GM21515 (cell line): ENCODE results near the gene ZKSCAN5.
A peak's percentile ranks its signal among the peaks of the same experiment; 100 is the strongest.
"Not testable (repeated sequence)": the region's sequence is repeated elsewhere in the genome, so short reads cannot be mapped to it uniquely, and the experiment has no call there.

Experiments
- ATAC-seq: cut with Tn5 transposase; IDR thresholded peaks from one replicate; pipeline ENCODE4 v1.9.1; 2021; ENCODE audit not compliant: unreplicated experiment

The ZKSCAN5 gene

DNA sequence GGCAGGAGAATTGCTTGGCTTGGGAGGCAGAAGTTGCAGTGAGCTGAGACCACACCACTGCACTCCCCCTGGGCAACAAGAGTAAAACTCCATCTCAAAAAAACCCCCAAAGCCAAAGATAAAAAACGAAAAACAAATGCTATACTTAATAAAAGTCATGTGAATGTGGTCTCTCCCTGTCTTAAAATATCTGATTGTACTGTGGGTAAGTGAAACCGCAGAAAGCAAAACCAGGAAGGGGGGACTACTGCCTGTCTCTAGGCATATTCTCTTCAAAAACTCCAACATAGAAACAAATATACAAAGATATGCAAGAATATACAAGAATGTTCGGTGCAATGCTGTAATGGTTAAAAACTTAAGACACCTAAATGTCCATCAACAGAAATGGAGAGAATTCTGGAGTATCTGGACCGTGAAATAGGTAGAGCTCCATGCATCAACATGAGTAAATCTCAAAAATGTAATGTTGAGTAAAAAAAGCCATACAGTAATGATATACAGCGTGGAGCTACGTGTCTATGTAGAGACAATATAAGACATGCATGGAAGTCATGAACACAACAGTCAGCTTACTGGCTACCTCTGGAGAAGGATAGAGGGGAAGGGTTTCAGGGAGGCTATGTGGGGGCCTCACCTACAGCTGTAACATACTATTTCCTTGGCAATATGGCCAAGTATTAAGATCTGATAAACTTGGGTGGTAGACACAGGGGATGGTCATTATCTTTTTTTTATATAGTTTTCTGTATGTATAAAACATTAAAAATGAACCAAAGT is 6.5 kb upstream of the ZKSCAN5 start:
- no peak for ATAC-seq

DNA sequence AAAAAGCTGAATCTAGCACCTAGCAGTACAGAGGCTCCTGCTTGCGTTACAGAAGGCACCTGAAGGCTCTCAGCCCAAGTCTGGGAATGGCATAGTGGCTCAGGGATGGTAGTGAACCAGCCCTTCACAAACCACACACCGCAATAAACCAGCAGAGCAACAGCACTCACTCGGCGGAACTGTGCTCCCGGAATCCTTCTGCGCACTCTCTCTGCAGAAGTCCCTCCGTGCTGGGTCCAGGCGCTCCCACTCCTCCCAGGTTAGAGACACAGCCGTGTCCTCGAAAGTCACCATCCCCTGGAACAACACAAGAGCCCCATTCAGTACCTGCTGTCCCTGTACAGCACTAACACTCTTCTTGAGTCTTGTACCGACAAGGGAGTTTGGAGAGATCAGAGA is 5.9 kb upstream of the ZKSCAN5 start:
- ATAC-seq, result no peak

DNA sequence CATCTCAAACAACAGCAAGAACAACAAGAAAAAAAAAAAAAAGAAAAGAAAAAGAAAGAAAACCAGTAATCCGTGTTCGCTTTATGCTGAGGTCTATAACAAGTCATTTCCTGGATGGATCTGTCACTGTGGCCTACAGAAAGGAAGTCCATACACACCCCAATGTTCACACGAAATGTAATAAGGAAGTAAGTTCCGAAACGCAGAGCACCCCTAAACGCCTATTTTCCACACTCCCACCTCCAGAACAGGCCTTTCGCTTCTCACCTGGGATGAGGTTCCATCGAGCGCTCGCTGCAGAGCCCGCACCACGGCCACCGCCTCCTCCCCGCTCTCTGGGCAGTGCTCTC is 5.1 kb upstream of the ZKSCAN5 start:
- ATAC-seq, result peak; percentile 18

DNA sequence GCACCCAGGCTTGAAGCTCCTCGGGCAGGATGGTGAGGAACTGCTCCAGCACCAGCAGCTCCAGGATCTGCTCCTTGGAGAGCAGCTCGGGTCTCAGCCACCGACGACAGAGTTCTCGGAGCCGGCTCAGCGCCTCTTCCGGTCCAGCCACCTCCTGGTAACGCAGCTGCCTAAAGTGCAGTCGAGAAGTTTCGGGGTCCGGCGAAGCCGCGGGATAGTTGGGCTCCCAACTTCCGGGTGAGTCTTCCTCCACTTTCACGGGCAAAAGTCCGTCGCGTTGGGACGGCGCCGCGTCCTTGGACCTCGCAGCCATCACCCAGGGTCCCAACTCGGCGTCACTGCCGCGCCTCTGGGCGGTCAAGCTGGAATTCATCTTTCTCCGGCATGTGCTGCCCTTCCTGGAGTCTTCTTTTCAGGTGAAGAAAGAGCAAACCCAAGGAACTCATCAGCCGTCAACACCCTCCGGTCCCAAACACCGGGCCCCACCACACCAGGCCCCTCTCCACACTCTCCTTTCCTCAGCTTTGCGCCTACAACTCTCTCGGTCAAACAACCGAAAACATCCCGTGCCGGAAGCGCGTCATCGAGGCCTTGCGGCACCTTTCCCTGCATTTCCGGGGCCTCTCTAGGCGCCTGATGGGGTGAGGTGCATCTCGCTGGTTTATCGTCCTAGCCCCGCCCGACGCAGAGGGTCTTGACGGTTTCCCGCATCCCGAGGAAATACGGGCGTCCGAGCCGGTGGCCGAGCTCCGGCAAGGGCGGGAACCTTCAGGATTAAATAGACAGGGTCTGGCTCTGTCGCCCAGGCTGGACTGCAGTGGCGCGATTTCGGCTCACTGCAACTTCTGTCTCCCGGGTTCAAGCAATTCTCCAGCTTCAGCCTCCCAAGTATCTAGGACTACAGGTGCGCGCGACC is 4.5 kb upstream of the ZKSCAN5 start, which contains the start of gene ZNF394:
ZNF394 (minus strand) TSS at position 561 of the 916 bp plus-strand sequence; CDS start at position 373, 188 bp downstream.
- peak; percentile 44 for ATAC-seq

DNA sequence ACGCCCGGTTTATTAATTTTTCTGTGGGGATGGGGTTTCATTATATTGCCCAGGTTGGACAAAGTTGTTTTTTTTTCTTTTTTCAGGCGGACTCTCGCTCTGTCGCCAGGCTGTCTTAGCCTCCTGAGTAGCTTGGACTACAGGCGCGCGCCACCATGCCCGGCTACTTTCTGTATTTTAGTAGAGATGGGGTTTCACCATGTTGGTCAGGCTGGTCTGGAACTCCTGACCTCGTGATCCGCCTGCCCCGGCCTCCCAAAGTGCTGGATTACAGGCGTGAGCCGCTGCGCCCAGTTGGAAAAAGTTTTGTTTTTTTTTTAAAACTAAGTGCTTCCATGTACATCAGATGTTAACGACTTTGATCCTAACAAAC is 3.8 kb upstream of the ZKSCAN5 start:
- no peak for ATAC-seq

DNA sequence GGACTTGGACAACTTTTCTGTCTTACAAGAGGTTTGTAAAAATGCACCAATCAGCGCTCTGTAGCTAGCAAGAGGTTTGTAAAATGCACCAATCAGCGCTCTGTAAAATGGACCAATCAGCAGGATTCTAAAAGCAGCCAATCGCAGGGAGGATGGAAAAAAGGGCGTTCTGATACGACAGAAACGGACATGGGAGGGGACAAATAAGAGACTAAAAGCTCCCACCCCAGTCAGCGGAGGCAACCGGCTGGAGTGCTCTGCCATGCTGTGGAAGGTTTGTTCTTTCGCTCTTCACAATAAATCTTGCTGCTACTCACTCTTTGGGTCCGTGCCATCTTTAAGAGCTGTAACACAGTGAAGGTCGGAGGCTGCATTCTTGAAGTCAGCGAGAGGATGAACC is 3.2 kb upstream of the ZKSCAN5 start:
- ATAC-seq, result not testable (repeated sequence)

DNA sequence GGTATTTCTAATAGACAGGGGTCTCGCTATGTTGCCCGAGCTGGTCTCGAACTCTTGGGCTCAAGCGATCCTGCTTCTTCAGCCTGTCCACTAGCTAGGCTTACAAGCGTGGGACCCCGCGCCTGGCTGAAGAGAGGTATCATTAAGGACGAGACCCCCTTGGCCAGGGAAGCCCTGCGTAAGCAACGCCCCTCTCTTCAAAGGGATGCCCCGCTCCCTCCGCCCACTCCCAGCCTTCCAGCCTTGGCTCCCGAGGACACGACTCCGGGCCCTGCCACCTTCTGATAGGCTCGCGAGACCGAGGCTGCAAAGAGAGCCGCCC is 220 bp upstream of the ZKSCAN5 start:
- ATAC-seq, result no peak

DNA sequence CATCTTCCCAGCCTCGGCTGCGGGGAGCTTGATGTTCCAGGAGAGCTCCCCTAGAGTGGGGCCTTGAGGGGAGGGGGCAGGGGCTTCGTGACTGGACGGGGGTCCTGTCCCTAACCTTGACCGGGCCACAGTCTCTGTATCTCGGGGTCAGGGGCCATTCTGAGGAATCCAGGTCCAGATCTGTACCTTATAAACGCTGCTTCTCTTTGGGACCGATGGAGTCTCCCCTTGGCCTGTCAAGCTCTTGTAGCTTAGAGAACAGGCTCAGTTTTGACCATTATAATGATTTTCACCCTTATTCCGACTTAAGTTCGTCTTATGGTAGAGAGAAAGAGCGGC is 831 bp downstream of the ZKSCAN5 start:
- no peak for ATAC-seq

DNA sequence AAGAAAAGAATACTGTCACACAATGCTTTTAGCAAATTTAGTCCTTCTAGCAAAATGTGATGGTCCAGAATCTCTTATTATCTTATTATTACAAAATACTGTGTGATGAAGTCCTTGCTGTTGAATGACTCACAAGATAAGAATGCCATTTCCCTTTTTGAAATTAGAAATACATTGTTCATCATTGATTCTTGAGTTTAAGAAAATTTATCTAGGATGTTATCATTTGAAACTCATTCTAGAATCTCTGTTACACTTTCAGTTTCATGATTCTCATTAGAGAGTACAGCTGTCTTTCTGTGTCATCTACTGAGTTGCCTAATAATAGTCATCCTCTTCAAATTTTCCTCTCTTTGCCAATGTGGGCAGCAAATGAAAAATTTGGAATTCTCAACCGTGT is 9.6 kb downstream of the ZKSCAN5 start:
- no peak for ATAC-seq

DNA sequence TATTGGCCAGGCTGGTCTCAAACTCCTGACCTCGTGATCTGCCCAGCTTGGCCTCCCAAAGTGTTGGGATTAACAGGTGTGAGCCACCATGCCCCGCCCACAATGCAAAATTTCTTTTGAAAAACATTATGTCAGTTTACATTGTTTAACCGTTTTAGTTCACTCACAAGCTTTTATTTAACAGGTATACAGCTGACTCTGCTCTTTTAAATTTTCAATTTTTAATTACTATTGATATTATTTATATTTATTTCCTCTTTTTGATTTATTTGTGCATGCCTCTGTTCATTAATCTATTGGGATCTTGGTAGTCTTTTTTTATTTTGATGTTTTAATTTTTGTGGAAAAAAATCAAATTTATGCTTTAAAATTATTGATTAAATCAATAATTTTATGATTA is 16.9 kb downstream of the ZKSCAN5 start:
- no peak for ATAC-seq

DNA sequence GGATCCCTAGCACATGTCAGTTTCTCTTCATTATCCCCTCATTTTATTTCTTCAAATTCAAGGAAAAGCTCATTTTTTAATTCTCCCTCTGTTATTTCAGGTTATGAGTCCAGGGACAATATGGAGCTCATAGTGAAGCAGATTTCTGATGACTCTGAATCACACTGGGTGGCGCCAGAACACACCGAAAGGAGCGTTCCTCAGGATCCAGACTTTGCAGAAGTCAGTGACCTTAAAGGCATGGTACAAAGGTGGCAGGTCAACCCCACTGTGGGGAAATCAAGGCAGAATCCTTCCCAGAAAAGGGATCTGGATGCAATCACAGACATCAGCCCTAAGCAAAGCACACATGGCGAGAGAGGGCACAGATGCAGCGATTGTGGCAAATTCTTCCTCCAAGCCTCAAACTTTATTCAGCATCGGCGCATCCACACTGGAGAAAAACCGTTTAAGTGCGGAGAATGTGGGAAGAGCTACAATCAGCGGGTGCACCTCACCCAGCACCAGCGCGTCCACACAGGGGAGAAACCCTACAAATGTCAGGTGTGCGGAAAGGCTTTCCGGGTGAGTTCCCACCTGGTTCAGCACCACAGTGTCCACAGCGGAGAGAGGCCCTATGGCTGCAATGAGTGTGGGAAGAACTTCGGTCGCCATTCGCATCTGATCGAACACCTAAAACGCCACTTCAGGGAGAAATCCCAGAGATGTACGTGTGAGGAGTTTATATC is 21.4 kb downstream of the ZKSCAN5 start:
- ATAC-seq, result no peak

DNA sequence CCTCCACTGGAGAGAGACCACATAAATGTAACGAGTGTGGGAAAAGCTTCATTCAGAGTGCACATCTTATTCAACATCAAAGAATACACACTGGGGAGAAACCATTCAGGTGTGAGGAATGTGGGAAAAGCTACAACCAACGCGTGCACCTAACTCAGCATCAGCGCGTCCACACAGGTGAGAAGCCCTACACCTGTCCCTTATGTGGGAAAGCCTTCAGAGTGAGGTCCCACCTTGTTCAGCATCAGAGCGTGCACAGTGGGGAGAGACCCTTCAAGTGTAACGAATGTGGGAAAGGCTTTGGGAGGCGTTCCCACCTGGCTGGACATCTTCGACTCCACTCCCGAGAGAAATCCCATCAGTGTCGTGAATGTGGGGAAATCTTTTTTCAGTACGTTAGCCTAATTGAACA is 26.9 kb downstream of the ZKSCAN5 start:
- no peak for ATAC-seq

DNA sequence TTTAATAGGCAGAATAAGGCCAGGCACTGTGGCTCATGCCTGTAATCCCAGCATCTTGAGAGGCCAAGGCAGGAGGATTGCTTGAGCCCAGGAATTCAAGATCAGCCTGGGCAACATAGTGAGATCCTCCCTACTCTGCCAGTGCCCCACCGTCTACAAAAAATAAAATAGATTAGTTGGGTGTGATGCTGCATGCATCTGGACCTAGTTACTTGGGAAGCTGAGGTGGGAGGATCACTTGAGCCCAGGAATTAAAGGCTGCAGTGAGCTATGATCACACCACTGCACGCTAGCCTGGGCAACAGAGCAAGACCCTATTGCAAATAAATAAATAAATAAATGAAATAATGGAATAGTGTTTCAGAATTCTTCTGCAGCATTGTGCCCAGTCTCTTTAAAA is 31.2 kb downstream of the ZKSCAN5 start:
- ATAC-seq, result no peak

DNA sequence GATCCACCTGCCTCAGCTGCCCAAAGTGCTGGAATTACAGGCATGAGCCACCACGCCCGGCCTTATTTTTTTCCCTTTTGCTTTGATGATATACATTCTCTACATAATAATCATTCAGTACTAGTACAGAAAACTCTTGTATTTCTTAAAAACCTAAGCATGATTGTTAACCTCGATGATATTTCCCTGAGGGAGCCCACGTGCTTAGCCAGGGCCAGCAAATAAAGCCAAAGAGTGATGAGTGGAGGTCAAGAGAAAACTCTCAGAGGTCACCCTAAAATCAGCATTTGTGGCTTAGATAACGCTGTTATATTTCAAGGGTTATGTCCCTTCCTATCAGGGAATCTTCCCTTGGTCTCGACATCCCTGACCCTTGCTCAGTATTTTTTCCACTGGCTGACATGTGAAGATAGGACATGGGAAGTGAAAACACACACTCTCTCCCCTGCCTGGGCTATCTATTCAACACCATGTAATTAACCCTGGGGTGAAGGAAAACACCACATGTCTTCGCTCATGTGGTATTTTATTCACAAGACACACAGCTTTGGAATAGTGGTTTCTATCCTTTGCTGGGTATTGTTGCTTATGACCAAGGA is 34.9 kb downstream of the ZKSCAN5 start:
- no peak for ATAC-seq

DNA sequence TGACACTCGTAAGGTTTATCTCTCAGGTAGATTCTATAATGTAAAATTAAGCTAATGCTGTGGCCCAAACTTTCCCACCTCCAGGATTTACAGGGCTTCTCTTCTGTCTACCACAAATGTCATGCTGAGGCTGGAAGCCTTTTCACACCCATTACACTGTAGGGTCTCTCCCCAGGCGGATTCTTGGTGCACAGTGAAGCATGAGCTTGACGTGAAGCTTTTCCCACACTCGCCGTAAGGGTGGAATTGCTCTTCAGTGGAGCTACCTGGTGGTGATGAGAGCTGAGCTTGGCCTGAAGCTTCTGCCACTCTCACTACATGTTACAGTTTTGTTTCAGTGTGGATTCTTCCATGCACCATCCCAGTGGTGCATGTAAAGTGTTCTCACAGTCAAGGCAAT is 36.1 kb downstream of the ZKSCAN5 start:
- no peak for ATAC-seq

DNA sequence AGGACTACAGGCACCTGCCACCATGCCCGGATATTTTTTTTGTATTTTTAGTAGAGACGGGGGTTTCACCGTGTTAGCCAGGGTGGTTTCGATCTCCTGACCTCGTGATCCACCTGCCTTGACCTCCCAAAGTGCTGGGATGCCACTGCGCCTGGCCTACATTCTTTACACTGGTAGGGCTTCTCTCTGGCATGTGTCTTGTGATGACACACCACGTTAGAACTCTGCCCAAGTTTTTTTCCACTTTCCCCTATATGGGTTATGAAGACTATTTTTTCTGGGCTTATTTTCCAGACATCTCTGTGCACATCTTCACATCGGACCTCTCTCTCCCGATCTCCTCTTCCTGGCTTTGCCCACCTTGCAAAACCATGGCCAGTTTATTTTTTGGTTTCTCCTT is 36.8 kb downstream of the ZKSCAN5 start:
- ATAC-seq, result no peak

DNA sequence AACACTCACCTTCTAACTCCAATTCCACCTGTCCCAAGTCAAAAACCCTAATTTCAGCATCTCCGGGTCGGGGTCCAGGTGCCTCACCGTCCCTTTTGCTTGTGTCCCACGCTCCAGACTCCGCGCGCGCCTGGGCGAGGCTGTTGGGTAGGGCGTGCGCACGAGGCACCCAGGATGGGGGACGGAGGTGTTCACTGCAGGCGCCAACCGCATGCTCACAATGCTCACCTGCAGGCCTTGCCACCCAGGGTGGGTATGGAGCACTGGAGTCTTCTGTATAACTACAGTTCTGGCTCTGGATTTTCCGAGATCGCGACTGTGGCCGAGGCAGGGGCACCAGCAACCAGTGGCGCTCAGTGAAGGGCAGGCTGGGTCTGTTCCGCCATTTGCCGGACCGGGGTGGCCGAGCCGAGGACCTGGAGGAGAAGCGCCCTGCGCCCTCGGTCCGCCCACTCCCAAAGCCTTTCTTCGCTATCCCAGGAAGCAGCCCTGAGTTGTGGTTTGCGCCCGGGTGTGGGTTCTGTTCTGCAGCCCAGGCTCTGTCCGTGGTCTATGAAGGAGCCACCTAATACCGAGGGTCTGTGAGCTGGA is 38.7 kb downstream of the ZKSCAN5 start:
- ATAC-seq, result no peak

DNA sequence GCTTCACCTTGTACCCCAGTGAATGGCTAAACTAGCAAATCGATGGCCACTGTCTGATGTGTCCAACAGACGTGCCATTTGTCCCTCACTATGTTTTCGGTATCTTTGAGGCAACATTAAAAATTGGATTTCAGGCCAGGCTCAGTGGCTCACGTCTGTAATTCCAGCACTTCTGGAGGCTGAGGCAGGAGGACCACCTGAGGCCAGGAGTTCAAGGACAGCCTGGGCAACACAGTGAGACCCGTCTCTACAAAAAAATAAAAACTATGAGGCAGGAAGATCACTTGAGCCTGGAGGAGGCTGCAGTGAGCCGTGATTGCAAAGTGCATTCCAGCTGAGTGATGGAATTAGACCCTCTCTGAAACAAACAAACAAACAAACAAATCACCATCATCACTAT is 39.5 kb downstream of the ZKSCAN5 start:
- no peak for ATAC-seq

DNA sequence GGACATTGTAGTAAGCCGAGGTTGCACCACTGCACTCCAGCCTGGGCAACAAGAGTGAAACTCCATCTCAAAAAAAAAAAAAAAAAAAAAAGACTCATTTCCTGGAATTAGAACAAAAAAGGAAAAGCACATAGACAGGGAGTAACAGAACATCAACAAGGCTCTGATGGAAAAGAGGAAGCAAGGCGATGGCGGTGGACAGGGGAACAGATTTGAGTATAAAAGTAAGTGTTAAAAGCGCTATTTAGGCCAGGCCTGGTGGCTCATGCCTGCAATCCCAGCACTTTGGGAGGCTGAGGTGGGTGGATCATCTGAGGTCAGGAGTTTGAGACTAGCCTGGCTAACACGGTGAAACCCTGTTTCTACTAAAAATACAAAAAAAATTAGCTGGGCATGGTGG is 40.8 kb downstream of the ZKSCAN5 start:
- ATAC-seq, result not testable (repeated sequence)

DNA sequence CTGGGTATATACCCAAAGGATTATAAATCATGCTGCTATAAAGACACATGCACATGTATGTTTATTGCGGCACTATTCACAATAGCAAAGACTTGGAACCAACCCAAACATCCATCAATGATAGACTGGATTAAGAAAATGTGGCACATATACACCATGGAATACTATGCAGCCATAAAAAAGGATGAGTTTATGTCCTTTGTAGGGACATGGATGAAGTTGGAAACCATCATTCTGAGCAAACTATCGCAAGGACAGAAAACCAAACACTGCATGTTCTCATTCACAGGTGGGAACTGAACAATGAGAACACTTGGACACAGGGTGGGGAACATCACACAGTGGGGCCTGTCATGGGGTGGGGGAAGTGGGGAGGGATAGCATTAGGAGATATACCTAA is 45.1 kb downstream of the ZKSCAN5 start:
- not testable (repeated sequence) for ATAC-seq

DNA sequence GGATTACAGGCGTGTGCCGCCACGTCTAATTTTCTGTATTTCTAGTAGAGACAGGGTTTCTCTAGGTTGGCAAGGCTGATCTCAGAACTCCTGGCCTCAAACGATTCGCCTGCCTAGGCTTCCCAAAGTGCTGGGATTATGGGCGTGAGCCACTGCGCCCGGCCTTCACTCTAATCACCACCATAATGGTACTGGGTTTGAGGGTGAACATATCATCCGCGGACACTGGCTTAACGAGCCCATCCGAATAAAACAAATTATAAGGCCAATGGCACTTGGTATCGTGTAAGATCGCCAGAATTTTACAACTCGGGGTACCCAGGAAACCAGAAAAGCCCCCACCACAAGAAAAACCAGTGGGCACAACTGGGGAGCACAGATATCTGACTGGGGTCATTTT is 46.9 kb downstream of the ZKSCAN5 start:
- no peak for ATAC-seq
